ENCODE measurements around the gene PROC. TPM values are rescaled to one million over a fixed set of nuclear protein-coding genes. Genes with fewer than 3 reads are reported as not detected.

The PROC gene
- total RNA-seq, 4 donors from 2014 or later = not detected

GRCh38 chr2:127406454-127406853, 11.8 kb upstream of the PROC start:
- H3K9me3 ChIP-seq = no peaks in the 10 kb centered on the region
- H3K27me3 ChIP-seq = no peaks in the 10 kb centered on the region
- DNase-seq (ENCODE audit: extremely low spot score) = no peak
- WGBS = 83% methylated on average over 2 of the region's 2 CpGs
- H3K4me3 ChIP-seq = no peak overlapping the region
- no peak for TF ChIP-seq POLR2A (IDR thresholded peaks at IDR 0.05; ENCODE audit: low read depth)
- no peak for TF ChIP-seq POLR2AphosphoS5 (IDR thresholded peaks at IDR 0.05)
- TF ChIP-seq CTCF (IDR thresholded peaks at IDR 0.05) = no peak
- no peak for TF ChIP-seq EP300 (IDR thresholded peaks at IDR 0.05)
- intact Hi-C loops (cut with DNase I) = loop anchor here (2.0 kb wide), 1 partner anchor 18 kb away; no protein-coding TSS in a partner anchor
- H3K4me1 ChIP-seq = peaks cover 28 to 43% (median 41%) of the 10 kb centered on the region in 4 donors
- peak overlapping the region in 3 of 4 donors; percentile 80 to 94 (median 93) for H3K27ac ChIP-seq (replicated peaks in 1 of 4)
- H3K36me3 ChIP-seq = no peaks in the 10 kb centered on the region

- Histone ChIP-seq H3K27me3 (no peaks in the 10 kb centered on the region), H3K27ac (replicated peaks in 1 of 4) (peak overlapping the region; percentile 80 to 94 (median 92)), H3K9me3 (no peaks in the 10 kb centered on the region), H3K36me3 (no peaks in the 10 kb centered on the region), H3K4me3 (no peak overlapping the region), H3K4me1 (peaks cover 34 to 47% (median 45%) of the 10 kb centered on the region in 4 donors)
- intact Hi-C loops (cut with DNase I) = loop anchor here (2.0 kb wide), 1 partner anchor 18 kb away; no protein-coding TSS in a partner anchor
- TF ChIP-seq EP300 (IDR thresholded peaks at IDR 0.05) (no peak), POLR2A (IDR thresholded peaks at IDR 0.05; ENCODE audit: low read depth) (no peak), POLR2AphosphoS5 (IDR thresholded peaks at IDR 0.05) (no peak), CTCF (IDR thresholded peaks at IDR 0.05) (no peak)
- DNase-seq (ENCODE audit: extremely low spot score) = no peak
- WGBS = 93% methylated on average over 9 of the region's 9 CpGs
These were observed 11.1 kb upstream of the PROC start for GRCh38 chr2:127407091-127407490.

GRCh38 chr2:127407661-127408003, 10.6 kb upstream of the PROC start:
- no peak for TF ChIP-seq CTCF (IDR thresholded peaks at IDR 0.05)
- intact Hi-C loops (cut with DNase I) = loop anchor here (2.0 kb wide), 1 partner anchor 19 kb away; no protein-coding TSS in a partner anchor
- Histone ChIP-seq H3K4me1 (peaks cover 35 to 47% (median 46%) of the 10 kb centered on the region in 4 donors), H3K27me3 (no peaks in the 10 kb centered on the region), H3K4me3 (peak overlapping the region; percentile 60 to 64 (median 63)), H3K27ac (replicated peaks in 1 of 4) (peak overlapping the region; percentile 80 to 94 (median 92)), H3K9me3 (no peaks in the 10 kb centered on the region), H3K36me3 (no peaks in the 10 kb centered on the region)
- WGBS = 7% methylated on average over 6 of the region's 6 CpGs
- DNase-seq (ENCODE audit: extremely low spot score) = no peak

- no peaks in the 10 kb centered on the region for H3K9me3 ChIP-seq
- H3K4me1 ChIP-seq = peaks cover 35 to 47% (median 46%) of the 10 kb centered on the region in 4 donors
- peak in 1 of 3 experiments; percentile 17 for TF ChIP-seq CTCF (IDR thresholded peaks at IDR 0.05)
- TF ChIP-seq POLR2AphosphoS5 (IDR thresholded peaks at IDR 0.05) = peak; percentile 57 to 81
- no peak for TF ChIP-seq EP300 (IDR thresholded peaks at IDR 0.05)
- TF ChIP-seq POLR2A (IDR thresholded peaks at IDR 0.05; ENCODE audit: low read depth) = no peak
- no peak for DNase-seq (ENCODE audit: extremely low spot score)
- peak overlapping the region; percentile 92 to 94 (median 94) for H3K27ac ChIP-seq (replicated peaks in 1 of 4)
- peak overlapping the region; percentile 60 to 64 (median 63) for H3K4me3 ChIP-seq
- no peaks in the 10 kb centered on the region for H3K36me3 ChIP-seq
- no peaks in the 10 kb centered on the region for H3K27me3 ChIP-seq
- intact Hi-C loops (cut with DNase I) = no loop called here
- WGBS = 21% methylated on average over 17 of the region's 75 CpGs
These were observed 10.0 kb upstream of the PROC start for GRCh38 chr2:127408004-127408806.

Data from esophagus muscularis mucosa (tissue), 4 donors.